Uterus (tissue), 4 donors: ENCODE measurements around the gene CCDC70. TPM values are rescaled to one million over a fixed set of nuclear protein-coding genes. Genes with fewer than 3 reads are reported as not detected.

Experiments used
- DNase-seq, 2 donors: peaks; one replicate each; pipeline ENCODE4 v3.0.0-alpha.2; 2019 to 2020
- H3K27ac ChIP-seq, 2 donors: fragments of 200-600 bp; sonication (generic); 1 replicate in 1 of 2; 2 replicates in 1 of 2; pipeline ENCODE4 v1.5.1; 2016 to 2018
- H3K27me3 ChIP-seq, 2 donors: fragments of 200-600 bp; sonication (generic); one replicate each; pipeline ENCODE4 v1.5.1; 2018 to 2019; ENCODE audit warnings: control low read depth in 1 of 2
- H3K36me3 ChIP-seq, 2 donors: fragments of 200-600 bp; sonication (generic); one replicate each; pipeline ENCODE4 v1.5.1; 2019; ENCODE audit warnings: control low read depth in 1 of 2
- H3K4me1 ChIP-seq, 2 donors: fragments of 200-600 bp; sonication (generic); one replicate each; pipeline ENCODE4 v1.5.1; 2018 to 2019; ENCODE audit warnings: control low read depth in 1 of 2
- H3K4me3 ChIP-seq, 2 donors: fragments of 200-600 bp; sonication (generic); 1 replicate in 1 of 2; 2 replicates in 1 of 2; pipeline ENCODE4 v1.5.1; 2018 to 2019; ENCODE audit warnings: mild to moderate bottlenecking in 1 of 2
- H3K9me3 ChIP-seq, 2 donors: fragments of 200-600 bp; sonication (generic); one replicate each; pipeline ENCODE4 v1.5.1; 2019; ENCODE audit warnings: control low read depth in 1 of 2
- CTCF ChIP-seq, 4 experiments: fragments of 200-600 bp in 2 of 4; fragments of 450-650 bp in 2 of 4; sonication (generic) in 2 of 4; IDR thresholded peaks; one replicate each; pipeline ENCODE4 v1.5.1; 2016 to 2019; ENCODE audit warnings: antibody characterized with exemption in 4 of 4, mild to moderate bottlenecking in 2 of 4, moderate library complexity in 1 of 4
- POLR2A ChIP-seq, 2 donors: fragments of 450-650 bp; IDR thresholded peaks; one replicate each; pipeline ENCODE4 v1.6.1; 2016; ENCODE audit warnings: antibody characterized with exemption in 2 of 2, mild to moderate bottlenecking in 1 of 2, moderate library complexity in 1 of 2
- intact Hi-C: fragments of 100-400 bp; cut with DNase I; formaldehyde crosslinking; loops from one replicate; pipeline ENCODE4 v1.15.1; 2023; ENCODE audit warnings: low total_unique reads
- total RNA-seq, 4 donors: library from RNA; depleted of rRNA in 3 of 4; stranded (reverse); fragments of >200 nt in 3 of 4; gene quantifications; one replicate each; pipeline versions ENCODE4 v1.1.0 to v1.2.4, GENCODE V29; 2014 to 2023
- donor health status: DM: yes; HTN: yes; CAD: no.

Gene CCDC70
- total RNA-seq, 4 donors from 2014 or later, result not detected

- H3K27ac ChIP-seq, result no peak overlapping the region
- no peak overlapping the region for H3K4me3 ChIP-seq
- DNase-seq, result no peak
- TF ChIP-seq POLR2A (IDR thresholded peaks at IDR 0.05) (no peak), CTCF (IDR thresholded peaks at IDR 0.05) (no peak)
- no peaks in the 10 kb centered on the region for H3K4me1 ChIP-seq
- H3K9me3 ChIP-seq, result no peaks in the 10 kb centered on the region
- intact Hi-C loops, result no loop called here
- H3K27me3 ChIP-seq, result no peaks in the 10 kb centered on the region
- H3K36me3 ChIP-seq, result no peaks in the 10 kb centered on the region
These were observed 20.9 kb downstream of the CCDC70 start for GRCh38 chr13:51882570-51883225.

GRCh38 chr13:51883226-51883600 is 21.4 kb downstream of the CCDC70 start:
- H3K4me3 ChIP-seq, result no peak overlapping the region
- no peak overlapping the region for H3K27ac ChIP-seq
- H3K36me3 ChIP-seq, result no peaks in the 10 kb centered on the region
- no peaks in the 10 kb centered on the region for H3K4me1 ChIP-seq
- DNase-seq, result no peak
- intact Hi-C loops, result no loop called here
- no peak for TF ChIP-seq CTCF (IDR thresholded peaks at IDR 0.05)
- TF ChIP-seq POLR2A (IDR thresholded peaks at IDR 0.05), result no peak
- no peaks in the 10 kb centered on the region for H3K9me3 ChIP-seq
- no peaks in the 10 kb centered on the region for H3K27me3 ChIP-seq

- DNase-seq, result no peak
- H3K27ac ChIP-seq, result no peak overlapping the region
- no peaks in the 10 kb centered on the region for H3K9me3 ChIP-seq
- H3K27me3 ChIP-seq, result no peaks in the 10 kb centered on the region
- H3K4me3 ChIP-seq, result no peak overlapping the region
- intact Hi-C loops, result no loop called here
- H3K4me1 ChIP-seq, result no peaks in the 10 kb centered on the region
- TF ChIP-seq CTCF (IDR thresholded peaks at IDR 0.05), result no peak
- no peak for TF ChIP-seq POLR2A (IDR thresholded peaks at IDR 0.05)
- H3K36me3 ChIP-seq, result no peaks in the 10 kb centered on the region
These were observed 23.9 kb downstream of the CCDC70 start for GRCh38 chr13:51885651-51886050.

- DNase-seq, result no peak
- intact Hi-C loops, result no loop called here
- Histone ChIP-seq H3K36me3 (no peaks in the 10 kb centered on the region), H3K27me3 (no peaks in the 10 kb centered on the region), H3K4me1 (no peaks in the 10 kb centered on the region), H3K4me3 (no peak overlapping the region), H3K9me3 (no peaks in the 10 kb centered on the region), H3K27ac (no peak overlapping the region)
- TF ChIP-seq CTCF (IDR thresholded peaks at IDR 0.05), result no peak
- TF ChIP-seq POLR2A (IDR thresholded peaks at IDR 0.05), result no peak
These were observed 25.7 kb downstream of the CCDC70 start for GRCh38 chr13:51887468-51887867.

DNA sequence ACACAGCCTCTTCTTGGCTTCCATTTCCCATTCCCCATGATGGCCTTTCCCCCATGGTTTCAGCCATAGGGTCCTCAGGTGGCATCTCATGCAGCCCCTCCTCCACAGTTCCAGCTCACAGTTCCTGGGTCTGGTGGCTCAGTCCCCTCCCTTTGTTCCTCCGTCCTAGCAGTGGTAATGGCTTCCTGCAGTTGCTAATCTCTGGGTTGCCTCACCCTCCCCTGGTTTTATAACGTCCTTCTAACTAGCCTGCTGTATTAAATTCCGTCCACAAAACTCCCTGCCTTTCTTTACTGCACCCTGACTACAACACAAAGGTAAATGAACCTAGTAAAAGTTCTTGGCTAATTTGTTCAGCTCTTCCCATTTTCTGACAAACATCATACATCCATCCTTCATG is 30.9 kb downstream of the CCDC70 start:
- intact Hi-C loops, result no loop called here
- TF ChIP-seq POLR2A (IDR thresholded peaks at IDR 0.05) (no peak), CTCF (IDR thresholded peaks at IDR 0.05) (no peak)
- DNase-seq, result no peak
- Histone ChIP-seq H3K27me3 (no peaks in the 10 kb centered on the region), H3K36me3 (no peaks in the 10 kb centered on the region), H3K4me1 (no peaks in the 10 kb centered on the region), H3K27ac (no peak overlapping the region), H3K4me3 (no peak overlapping the region), H3K9me3 (no peaks in the 10 kb centered on the region)
